ENCODE measurements around the gene SEM1. TPM values are rescaled to one million over a fixed set of nuclear protein-coding genes. Genes with fewer than 3 reads are reported as not detected.

The SEM1 gene
- total and polyA plus RNA-seq, 2 experiments from 2014 or later = 26.8 to 288 TPM

DNA sequence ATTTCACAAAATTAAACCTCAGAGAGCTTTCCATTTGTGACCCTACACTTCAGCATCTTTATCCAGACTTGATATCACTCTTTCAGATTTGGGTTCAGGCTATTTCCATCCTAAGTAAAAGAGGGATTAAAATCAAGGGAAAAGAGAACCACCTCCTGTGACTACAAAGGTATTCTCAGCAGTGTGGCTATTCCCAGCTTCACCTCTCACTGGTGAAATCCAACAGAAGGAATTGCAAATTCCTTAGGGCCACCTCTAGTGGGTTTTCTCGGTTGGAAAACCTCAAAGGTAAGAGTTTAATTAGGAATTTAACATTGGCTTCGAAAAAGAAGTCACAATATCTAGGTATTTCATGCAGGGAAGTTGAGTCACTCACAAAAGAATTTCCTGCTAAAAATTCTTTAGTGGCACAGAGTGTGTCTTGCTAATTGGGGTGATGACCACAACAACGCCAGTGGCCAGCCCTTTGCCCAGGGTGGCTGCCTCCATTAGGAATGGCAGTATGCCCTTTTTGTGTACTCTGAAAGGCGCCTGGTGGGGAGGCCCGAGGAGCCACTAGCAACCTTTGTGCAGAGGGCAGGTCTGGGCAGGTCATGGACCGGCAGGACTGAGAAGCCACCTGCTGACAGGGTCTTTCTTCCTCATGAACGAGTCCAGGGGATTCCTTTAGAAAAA lies 52.2 kb downstream of the SEM1 start:
- 75% methylated on average over 7 of the region's 7 CpGs for WGBS (ENCODE audit: low lambda C conversion rate, missing lambda C conversion rate)

GRCh38 chr7:96655956-96656355 lies 53.7 kb downstream of the SEM1 start:
- no peak overlapping the region for H3K27ac ChIP-seq
- H4K20me1 ChIP-seq (ENCODE audit: insufficient read depth, poor library complexity, severe bottlenecking) = no peaks in the 10 kb centered on the region
- 85% methylated on average over 2 of the region's 2 CpGs for WGBS (ENCODE audit: low lambda C conversion rate, missing lambda C conversion rate)

More for the DNA sequence above, 52.2 kb downstream of the SEM1 start:
- no peak for DNase-seq (ENCODE audit: low spot score)
- H3K27me3 ChIP-seq = no peaks in the 10 kb centered on the region
- H3K4me3 ChIP-seq = no peak overlapping the region
- no peak overlapping the region for H2AFZ ChIP-seq
- TF ChIP-seq EZH2phosphoT487 (IDR thresholded peaks at IDR 0.05; ENCODE audit: low read depth, severe bottlenecking, unreplicated experiment) (no peak), CTCF (IDR thresholded peaks at IDR 0.05; ENCODE audit: poor library complexity) (no peak), EZH2 (IDR thresholded peaks at IDR 0.05; ENCODE audit: borderline replicate concordance) (no peak)
- H3K9me3 ChIP-seq (ENCODE audit: low read depth) = no peaks in the 10 kb centered on the region
- no peaks in the 10 kb centered on the region for H3K4me1 ChIP-seq (ENCODE audit: insufficient read depth)
- H3K9me2 ChIP-seq (replicated peaks; ENCODE audit: insufficient read depth) = no peaks in the 10 kb centered on the region
- no peaks in the 10 kb centered on the region for H3K79me2 ChIP-seq
- no peaks in the 10 kb centered on the region for H3K36me3 ChIP-seq (replicated peaks; ENCODE audit: insufficient read depth, low read depth)
- H4K20me1 ChIP-seq (ENCODE audit: insufficient read depth, poor library complexity, severe bottlenecking) = no peaks in the 10 kb centered on the region
- no peak overlapping the region for H3K27ac ChIP-seq
- H3K4me2 ChIP-seq = no peak overlapping the region

GRCh38 chr7:96654630-96655188 lies 54.9 kb downstream of the SEM1 start:
- Histone ChIP-seq H3K4me1 (ENCODE audit: insufficient read depth) (no peaks in the 10 kb centered on the region), H3K9me2 (replicated peaks; ENCODE audit: insufficient read depth) (no peaks in the 10 kb centered on the region), H3K36me3 (replicated peaks; ENCODE audit: insufficient read depth, low read depth) (no peaks in the 10 kb centered on the region), H4K20me1 (ENCODE audit: insufficient read depth, poor library complexity, severe bottlenecking) (no peaks in the 10 kb centered on the region), H3K79me2 (no peaks in the 10 kb centered on the region), H3K4me2 (no peak overlapping the region), H3K27ac (no peak overlapping the region), H2AFZ (no peak overlapping the region), H3K9me3 (ENCODE audit: low read depth) (no peaks in the 10 kb centered on the region), H3K27me3 (no peaks in the 10 kb centered on the region), H3K4me3 (no peak overlapping the region)
- no peak for DNase-seq (ENCODE audit: low spot score)
- TF ChIP-seq CTCF (IDR thresholded peaks at IDR 0.05; ENCODE audit: poor library complexity) = no peak
- no peak for TF ChIP-seq EZH2 (IDR thresholded peaks at IDR 0.05; ENCODE audit: borderline replicate concordance)
- no peak for TF ChIP-seq EZH2phosphoT487 (IDR thresholded peaks at IDR 0.05; ENCODE audit: low read depth, severe bottlenecking, unreplicated experiment)
- 91% methylated on average over 4 of the region's 4 CpGs for WGBS (ENCODE audit: low lambda C conversion rate, missing lambda C conversion rate)

More at GRCh38 chr7:96655956-96656355, 53.7 kb downstream of the SEM1 start:
- no peaks in the 10 kb centered on the region for H3K4me1 ChIP-seq (ENCODE audit: insufficient read depth)
- H2AFZ ChIP-seq = no peak overlapping the region
- no peaks in the 10 kb centered on the region for H3K36me3 ChIP-seq (replicated peaks; ENCODE audit: insufficient read depth, low read depth)
- no peaks in the 10 kb centered on the region for H3K79me2 ChIP-seq
- no peaks in the 10 kb centered on the region for H3K27me3 ChIP-seq
- no peaks in the 10 kb centered on the region for H3K9me3 ChIP-seq (ENCODE audit: low read depth)
- TF ChIP-seq EZH2 (IDR thresholded peaks at IDR 0.05; ENCODE audit: borderline replicate concordance) (no peak), EZH2phosphoT487 (IDR thresholded peaks at IDR 0.05; ENCODE audit: low read depth, severe bottlenecking, unreplicated experiment) (no peak), CTCF (IDR thresholded peaks at IDR 0.05; ENCODE audit: poor library complexity) (no peak)
- no peak overlapping the region for H3K4me2 ChIP-seq
- DNase-seq (ENCODE audit: low spot score) = no peak
- no peaks in the 10 kb centered on the region for H3K9me2 ChIP-seq (replicated peaks; ENCODE audit: insufficient read depth)
- H3K4me3 ChIP-seq = no peak overlapping the region
